Stimulated activated CD8-positive, alpha-beta memory T cell treated with anti-CD3 and anti-CD28 coated beads, Interleukin-12 subunit alpha, Interleukin-12 subunit beta, amount 100 ng/mL, for 24 hours (primary cell): ENCODE results near the gene MAP3K20.
"Not testable (repeated sequence)": the region's sequence is repeated elsewhere in the genome, so short reads cannot be mapped to it uniquely, and the experiment has no call there.

Experiments
- DNase-seq: peaks from one replicate; pipeline ENCODE4 v3.0.0-alpha.2; 2020; ENCODE audit errors: extremely low read depth

The MAP3K20 gene

DNA sequence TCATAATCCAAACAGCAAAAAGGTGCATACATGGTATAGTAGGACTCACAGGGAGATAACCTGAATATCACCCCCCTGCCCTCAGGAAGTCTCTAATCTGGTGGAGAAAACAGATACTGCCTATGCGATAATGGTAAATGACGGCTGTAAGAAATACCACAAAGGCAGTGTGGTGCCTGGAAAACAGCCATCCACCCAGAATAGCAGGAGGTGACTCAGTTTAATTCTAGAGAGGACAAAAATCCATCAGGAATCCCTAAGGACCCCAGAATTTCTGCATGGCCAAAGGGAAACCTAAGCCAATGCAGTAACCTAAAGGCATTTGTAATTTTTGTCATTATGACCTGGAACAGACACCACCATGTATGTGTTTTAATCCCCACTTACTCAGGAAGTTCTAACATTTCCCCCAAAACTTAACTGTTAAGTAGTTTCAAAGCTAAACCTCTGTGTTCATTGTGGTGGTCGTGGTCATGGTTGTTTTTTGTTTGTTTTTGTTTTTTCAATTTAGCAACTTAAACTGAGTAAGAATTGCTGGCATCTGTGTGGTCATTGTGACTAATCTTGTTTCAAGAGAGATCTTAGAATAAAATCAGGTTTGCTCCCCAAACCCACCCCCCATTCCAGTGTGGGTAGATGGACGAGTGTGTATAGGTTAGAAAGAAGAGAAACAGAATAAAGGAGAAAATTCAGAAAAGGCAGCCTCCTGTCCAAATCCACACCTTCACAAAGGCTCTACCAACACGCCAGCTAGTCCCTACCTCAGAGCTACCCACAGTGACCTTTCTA is 157.5 kb downstream of the MAP3K20 start:
- no peak for DNase-seq

DNA sequence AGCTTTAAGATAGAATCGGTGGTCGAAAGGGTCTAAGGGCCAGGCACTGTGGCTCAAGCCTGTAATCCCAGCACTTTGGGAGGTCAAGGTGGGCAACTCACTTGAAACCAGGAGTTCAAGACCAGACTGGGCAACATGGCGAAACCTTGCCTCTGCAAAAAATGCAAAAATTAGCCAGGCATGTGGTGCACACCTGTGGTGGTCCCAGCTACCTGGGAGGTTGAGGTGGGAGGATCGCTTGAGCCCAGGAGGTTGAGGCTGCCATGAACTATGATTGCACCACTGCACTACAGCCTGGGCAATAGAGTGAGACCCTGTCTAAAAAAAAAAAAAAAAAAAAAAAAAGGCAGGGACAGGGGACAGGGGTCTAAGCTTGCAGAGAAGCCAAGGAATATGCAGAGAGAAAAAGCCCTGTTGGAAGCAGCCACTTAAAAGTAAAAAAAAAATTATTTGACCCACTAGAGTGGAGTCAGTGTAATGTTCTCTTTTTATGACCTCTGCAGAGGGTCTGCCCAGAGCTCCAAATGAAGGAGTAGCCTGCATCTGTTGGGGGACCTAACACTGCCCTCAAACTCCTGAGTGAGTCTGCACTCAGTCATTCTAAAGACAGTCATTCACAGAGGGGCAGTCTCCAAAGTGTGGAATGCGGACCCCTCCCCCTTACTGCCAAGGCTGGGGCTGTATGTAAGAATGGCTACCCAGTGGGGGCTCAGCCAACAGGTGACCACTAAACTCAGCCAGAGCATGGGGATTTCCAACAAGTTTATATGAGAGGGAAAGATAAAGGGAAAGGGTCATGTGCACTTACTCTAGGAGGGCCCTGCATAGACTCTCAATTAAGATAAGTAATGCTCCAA is 160.5 kb downstream of the MAP3K20 start:
- no peak for DNase-seq

DNA sequence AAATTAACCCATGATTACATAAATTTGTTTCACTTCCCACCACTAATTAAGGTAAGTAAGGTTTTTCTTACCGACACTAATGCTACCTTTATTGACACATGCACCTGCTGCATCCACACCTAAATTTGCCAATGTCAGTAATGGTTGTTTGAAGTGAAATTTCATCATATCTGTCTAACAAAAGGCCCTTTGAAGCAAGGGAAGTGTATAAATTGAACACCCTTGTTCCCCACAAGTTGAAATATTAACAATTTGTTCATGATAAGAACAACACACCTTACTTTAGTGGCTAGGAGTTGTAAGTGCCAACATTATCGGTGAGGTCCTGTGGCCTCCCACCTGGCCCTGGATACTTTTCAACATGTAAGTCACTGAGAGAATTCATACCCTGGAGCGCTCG is 162.7 kb downstream of the MAP3K20 start:
- no peak for DNase-seq

DNA sequence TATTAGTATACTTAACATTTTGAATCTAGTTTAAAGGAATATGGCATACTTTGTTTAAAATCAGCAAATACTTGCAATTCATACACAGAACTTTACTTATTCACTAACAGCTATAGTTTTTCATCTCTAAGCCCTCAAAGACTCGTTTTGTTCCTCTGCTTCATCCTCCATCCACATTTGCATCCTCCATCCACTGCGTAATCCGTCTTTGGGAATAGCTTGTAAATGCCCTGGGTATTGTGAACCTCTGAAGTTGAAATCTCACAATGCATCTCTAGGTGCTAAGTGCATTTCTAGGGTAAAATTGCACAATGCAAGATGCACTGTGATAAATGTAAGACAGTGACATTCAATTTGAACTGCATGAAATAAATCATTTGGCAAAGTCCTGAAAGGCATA is 163.2 kb downstream of the MAP3K20 start:
- no peak for DNase-seq

DNA sequence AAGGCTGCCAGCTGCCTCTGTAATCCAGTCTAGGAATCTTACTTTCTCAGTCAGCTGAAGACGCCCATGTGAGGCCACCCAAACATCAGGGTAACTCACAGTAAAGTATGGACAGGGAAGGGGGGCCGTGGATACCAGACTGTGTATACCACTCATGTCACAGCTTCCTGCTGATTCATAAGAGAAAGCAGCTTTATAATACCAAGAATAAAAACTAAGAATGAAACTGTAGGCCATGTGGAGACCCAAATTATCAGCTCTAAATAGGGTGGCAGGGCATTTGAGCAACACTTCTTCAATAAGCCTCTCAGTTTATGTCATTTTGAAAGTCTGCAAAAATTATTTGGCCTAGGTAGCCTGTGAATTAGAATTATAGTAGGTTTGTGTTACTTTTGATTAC is 164.0 kb downstream of the MAP3K20 start:
- no peak for DNase-seq

DNA sequence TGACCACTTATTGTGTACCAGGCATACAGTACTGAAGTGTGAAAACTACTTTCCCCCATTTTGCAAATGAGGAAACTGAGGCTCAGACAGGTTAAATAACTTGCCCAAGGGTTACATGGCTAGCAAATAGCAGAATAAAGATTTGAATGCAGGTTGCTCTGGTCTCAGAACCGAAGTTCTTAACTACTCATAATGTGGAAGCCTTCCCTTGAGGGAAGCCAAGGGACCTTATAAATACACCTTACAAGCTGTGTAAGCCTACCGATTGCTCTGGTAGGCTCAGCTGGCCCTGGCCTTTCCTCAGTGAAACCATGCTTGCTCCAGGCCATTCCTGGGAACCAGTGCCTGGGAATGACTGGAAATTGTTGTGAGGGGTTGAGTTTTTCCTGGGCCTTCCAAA is 164.4 kb downstream of the MAP3K20 start:
- DNase-seq: no peak

DNA sequence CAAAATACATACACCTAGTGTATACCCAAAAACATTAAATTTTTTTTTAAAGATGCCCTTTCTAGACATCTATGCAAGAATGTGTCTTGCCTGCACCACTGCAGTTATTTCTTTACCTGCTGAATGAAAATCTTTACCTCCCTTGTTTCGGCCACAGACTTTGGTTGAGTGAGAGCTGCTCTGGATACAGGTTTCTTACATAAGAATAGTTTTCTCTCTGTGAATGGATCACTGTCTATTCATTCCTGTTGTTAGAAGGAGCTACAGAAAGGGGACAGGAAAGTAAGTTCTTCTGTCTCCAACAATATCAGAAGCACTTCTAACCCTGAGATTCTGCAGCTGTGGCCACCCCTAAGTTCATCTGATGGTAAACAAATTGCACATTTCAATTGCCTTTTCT is 166.0 kb downstream of the MAP3K20 start:
- no peak for DNase-seq

DNA sequence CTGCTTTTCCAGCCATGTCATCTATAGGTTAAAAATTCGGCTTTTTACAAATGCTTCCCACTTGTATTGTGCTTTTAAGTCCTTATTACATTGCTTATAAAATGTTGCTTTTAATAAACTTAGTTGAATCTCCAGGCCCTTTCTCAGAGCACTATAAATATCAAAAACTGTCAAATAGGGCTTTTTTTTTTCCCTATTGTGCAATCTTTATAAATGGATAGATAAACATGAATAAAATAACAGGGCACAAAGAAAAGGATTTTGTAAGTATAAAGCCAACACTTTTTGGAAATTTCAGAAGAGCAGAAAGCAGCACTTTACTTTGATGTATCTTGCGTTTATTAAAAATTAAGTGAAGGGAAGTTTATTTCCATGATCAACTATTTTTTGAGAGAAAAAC is 171.5 kb downstream of the MAP3K20 start:
- DNase-seq: no peak

DNA sequence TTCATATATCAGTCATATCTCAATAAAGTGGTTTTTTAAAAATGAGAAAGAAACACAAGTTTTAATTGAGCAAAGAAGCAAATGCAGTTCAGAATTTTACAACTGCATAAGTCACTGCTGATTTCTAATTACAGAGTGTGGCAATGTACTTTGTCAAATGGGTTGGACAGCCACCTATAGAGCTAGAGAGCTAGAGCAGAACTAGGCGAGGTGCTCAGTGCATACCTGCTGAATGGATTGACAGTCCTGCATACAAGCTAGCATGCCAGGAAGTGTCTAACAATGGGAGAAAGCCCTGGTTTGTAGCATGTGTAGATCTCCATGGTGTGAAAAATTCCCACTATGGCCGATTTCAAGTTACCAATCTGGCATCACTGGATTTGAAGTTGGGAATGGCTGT is 172.7 kb downstream of the MAP3K20 start:
- no peak for DNase-seq

DNA sequence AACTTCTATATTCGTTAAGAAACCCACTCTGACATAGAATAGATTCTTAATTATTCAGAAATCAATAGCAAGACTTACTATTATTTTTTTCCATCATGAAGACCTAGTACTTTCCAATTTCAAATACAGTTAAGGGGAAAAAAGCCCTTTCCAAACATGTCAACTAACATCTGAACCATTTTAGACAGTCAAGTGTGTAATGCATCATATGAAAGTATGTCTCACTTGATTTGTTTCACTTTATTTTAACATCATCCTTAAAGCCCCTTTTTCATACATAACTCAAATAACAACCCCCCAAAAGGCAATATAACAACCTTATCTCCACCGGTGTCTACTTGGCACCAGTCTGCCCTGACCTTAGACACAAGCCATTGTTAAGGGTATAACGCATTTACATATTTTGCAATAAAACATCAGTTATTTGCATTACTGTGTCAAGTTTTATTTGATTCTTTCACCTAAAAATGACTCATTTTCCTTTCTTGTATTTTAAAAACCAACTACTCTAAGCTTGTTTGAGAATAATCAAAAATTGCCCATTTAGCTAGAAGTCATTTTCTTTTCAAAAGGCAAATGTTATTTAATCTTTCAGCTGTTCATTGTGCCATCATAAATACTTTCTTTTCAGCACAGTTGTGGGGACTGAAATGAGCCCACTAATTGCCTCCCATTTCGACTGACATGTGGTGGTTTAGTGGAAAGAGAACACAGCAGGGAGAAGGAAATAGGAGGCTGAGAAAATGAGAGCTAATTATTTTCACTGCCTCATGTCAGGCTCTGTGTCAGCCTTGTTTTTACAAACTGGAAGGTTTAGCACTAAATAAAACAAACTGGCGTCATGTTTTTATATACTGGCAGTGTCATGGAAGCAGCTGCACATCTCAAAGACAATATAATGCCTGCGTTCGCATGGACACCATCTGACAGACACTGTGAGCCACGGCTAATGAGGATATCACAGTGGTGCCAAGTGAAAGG is 174.3 kb downstream of the MAP3K20 start:
- no peak for DNase-seq

DNA sequence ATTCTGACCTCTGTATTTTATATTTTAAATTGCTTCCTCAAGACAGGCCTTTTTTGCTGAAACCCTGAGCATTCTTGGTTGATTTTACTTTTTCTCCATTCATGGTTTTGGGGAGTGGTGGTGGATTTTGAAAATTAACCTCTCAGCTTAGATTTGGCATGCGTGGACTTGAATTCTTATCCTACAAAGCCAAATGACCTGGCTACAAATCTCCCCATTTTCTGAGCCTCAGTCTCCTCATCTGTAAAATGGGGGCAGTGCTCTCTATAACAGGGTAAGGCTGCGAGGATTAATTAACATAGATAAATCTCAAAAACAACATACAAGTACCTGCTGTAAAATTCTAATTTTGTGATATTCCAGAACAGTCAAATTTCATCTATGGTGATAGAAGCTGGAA is 175.6 kb downstream of the MAP3K20 start:
- no peak for DNase-seq

DNA sequence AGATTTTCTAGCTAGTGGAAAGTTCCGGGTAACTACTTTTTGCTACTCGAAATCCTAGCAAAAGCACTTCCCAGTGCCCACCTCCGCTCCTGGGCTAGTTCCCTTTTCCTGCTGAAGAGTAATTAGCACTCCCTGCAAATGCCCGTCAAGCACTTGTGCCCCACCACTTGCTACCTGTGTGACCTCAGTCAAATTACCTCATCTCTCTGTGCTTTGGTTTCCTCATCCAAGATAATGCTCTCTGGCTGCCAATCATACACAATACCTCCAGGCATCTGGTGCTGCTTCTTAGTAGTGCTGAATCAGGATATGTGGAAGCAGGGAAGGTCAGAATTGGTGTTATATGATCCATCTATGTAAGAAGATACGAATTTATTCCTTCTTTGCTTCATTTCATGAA is 176.9 kb downstream of the MAP3K20 start:
- no peak for DNase-seq

DNA sequence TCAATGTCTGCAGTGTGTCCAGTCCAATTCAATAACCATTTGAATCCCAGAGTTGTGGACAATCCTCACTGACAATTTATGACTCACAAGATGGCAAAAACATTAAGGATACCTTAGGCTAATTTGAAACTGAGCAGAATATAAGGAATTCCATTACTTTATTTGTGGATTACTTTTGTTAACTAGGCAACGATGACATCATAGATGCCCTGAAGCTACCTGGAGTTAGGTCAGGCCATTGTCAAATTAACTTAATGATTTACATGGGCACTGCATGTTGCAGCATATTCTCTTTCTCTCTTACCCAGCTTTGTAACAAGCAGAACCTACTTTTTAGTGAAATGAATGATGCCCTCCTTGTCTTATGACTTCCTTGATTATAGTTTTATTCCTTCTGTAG is 179.0 kb downstream of the MAP3K20 start:
- no peak for DNase-seq

DNA sequence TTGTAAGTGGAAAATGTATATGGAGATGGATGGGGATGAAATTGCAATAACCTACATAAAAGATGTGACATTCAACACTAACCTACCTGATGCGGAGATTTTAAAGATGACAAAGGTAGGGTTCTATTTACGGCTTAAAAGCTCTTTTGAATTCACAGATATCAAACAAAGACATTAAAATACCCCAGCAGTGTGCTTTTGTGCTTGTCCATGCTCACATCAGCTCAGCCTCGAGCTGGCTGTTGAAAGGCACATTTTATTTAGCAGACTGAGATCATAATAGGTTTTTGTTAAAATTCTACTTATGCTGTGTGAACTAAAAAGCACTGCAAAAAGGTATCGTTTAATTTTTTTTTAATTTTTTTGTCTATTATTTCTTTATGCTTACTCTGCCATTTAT is 183.1 kb downstream of the MAP3K20 start:
- no peak for DNase-seq

DNA sequence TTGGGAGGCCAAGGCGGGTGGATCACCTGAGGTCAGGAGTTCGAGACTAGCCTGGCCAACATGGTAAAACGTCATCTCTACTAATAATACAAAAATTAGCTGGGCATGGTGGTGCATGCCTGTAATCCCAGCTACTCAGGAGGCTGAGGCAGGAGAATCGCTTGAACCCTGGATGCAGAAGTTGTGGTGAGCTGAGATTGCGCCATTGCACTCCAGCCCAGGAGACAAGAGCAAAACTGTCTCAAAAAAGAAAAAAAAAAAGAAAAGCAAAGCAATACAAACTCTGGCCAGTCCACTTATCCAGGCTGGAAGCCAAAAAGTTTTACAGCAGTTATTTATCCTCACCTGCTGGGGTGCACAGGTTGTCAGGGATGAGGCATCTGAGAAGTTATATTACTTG is 186.7 kb downstream of the MAP3K20 start:
- DNase-seq: not testable (repeated sequence)

DNA sequence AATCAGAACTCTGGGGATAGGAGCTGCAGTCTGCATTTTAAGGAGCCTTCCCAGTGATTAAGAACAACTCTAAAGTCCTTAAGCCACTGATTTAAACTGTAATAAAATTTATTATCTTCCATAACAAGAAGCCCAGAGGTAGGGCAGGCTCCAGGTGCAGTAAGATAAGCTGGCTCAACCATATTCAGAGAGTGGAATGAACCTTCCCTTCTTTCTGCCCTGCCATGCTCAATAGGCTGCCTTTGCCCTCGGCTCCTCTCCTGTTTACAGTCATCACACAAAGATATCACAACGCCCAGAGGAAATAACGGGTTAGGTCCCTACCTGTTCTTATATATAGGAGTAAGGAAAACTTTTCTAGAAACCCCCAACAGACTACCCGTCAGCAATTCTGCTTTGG is 188.5 kb downstream of the MAP3K20 start:
- DNase-seq: no peak

DNA sequence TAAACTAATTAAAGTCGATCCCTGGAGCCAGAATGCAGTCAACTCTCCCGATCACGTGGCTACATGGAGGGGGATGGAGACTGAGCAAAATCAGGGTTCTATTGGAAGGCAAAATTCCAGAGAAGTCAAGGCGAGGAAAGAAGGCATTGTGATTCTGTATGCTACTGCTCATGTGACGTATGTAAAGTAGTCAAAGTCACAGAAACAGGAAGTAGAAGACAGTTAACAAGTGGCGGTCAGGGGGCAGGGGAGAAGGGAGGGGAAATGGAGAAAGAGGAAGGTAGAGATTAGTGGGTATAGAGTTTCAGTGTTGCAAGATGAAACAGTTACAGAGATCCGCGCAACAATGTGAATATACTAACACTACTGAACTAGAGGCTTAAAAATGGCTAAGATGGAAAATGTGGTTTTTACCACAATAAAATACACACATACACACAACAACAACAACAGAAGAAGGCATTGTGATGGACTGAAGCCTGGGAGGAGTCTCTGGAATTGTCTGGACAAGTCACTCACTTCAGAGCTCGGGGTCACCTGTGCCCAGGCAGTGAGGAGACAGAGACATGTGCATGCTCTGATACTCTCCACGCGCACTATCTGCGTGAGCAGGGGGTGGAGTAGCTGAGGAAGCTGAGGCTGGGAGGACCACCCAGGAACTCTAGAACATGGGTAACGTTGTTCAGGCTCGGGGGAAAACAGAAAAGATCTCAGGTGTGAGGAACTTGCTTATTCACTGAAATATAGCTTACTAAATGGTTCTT is 189.1 kb downstream of the MAP3K20 start:
- DNase-seq: no peak

DNA sequence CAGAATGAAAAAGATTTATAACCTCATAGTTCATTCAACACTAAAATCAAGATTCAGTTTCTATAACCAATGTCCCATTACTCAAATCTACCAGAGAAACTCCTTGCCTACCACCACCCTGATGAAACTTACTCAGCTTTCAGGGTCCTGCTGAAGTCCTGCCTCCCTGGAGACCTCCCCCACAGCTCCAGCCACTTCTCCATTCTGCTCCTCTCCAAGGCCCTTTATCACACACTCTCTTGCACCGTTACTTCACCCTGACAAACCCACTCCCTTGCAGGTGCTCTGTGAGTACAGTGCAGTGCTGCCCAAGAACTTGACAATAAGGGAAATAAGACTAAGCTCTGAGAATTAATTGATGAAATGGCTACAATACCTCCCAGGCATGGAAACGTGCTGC is 195.5 kb downstream of the MAP3K20 start:
- no peak for DNase-seq

DNA sequence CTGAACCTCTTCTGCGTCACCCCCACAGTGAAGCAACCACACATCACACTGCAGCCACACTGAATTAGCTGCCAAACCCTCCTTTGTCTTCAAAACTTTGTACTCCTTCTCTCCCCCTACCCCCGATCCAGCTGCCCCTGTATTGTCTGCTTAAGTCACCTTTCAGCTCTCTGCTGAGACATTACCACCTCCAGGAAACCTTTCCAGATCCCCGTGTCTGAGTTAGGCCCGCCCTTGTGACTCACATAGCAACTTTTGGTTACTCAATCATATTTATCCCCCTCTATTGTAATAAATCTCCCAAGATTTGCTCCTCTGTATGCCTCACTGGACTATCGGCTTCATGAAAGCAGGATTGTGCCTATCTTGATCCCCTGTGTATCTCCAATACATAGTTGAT is 196.2 kb downstream of the MAP3K20 start:
- DNase-seq: no peak

DNA sequence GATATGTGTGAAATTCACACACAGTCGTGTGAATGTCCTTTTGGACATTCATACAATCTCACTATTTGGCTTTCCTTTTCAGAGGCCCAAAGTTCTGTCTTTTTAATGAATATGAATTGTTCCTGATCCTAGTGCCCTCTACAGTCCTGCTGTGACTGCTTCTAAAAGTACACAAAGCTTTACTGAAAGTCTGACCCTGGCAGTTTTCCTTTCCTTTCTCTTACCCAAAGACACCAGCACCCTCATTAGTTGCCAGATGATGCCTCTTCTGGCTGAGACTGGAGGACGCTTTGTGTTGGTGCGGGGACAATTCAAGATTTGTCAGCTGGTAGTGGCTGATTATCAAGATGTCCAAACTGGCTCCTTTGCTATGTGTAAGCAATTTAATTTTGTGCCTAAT is 197.2 kb downstream of the MAP3K20 start:
- DNase-seq: no peak

DNA sequence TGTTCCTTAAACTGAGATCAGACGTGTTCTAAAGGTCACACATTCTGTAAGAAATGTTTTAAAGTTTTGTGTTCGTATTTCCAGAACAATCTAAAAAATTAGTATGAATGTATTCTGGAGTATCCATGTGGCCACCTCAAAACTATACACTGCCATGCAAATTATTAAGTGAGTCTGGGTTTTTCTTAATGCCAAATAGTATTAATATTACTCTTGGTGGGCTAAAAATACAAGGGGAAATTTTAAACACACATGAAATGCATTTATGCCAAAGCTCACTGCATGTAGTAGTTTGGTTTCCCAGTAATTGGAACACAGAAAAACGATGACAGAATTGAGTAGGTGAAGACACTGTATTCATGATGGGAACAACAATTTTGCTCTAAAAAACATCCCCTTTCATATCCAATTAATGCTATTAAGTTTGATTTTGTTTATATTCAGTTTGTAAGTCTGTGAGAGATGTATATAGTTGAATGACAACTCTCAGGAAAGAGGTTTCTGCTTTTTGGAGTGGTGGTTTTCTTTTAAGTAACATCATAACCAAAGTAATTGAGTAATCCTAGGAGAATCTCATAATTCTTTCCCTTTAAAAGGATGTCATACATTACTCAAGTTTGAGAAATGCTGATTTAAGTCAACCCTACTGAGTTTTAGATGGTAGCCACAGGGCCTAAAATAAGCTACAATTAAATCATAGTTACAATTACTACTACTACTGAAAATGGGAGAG is 203.3 kb downstream of the MAP3K20 start:
- DNase-seq: no peak
